Measurements from ENCODE around the gene KCNQ5.
"Not testable (repeated sequence)": the region's sequence is repeated elsewhere in the genome, so short reads cannot be mapped to it uniquely, and the experiment has no call there.

KCNQ5 gene

DNA sequence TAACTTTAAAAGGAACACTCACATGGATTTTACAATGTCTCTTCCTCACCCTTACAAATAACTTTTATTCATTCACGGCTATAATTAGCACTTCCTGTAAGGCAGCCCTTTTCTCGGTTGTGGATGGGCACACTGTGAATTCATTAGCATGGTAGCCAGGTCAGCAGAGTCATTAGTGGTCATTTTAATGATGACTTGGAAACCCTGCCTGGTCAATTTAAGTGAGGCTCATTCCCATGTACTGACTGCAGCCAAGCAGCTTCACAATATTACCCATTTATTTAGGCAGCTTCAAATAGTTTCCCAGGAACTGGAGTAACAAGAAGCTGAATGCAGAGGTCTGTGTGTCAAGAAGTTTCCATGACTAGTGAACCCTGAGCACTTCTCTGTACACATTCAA lies 354.6 kb downstream of the KCNQ5 start:
- H3K9me3 ChIP-seq (ENCODE audit: low read length): no peaks in the 10 kb centered on the region
- peaks cover 23% of the 10 kb centered on the region for H3K4me1 ChIP-seq (ENCODE audit: insufficient read depth, low read length, severe bottlenecking)
- H3K9me2 ChIP-seq (ENCODE audit: low read depth, low read length): no peaks in the 10 kb centered on the region
- H3K27me3 ChIP-seq (ENCODE audit: insufficient read depth, low read length): no peaks in the 10 kb centered on the region
- no peak for TF ChIP-seq EZH2 (IDR thresholded peaks at IDR 0.05; ENCODE audit: borderline replicate concordance, low read length)
- TF ChIP-seq, protein P1, sequence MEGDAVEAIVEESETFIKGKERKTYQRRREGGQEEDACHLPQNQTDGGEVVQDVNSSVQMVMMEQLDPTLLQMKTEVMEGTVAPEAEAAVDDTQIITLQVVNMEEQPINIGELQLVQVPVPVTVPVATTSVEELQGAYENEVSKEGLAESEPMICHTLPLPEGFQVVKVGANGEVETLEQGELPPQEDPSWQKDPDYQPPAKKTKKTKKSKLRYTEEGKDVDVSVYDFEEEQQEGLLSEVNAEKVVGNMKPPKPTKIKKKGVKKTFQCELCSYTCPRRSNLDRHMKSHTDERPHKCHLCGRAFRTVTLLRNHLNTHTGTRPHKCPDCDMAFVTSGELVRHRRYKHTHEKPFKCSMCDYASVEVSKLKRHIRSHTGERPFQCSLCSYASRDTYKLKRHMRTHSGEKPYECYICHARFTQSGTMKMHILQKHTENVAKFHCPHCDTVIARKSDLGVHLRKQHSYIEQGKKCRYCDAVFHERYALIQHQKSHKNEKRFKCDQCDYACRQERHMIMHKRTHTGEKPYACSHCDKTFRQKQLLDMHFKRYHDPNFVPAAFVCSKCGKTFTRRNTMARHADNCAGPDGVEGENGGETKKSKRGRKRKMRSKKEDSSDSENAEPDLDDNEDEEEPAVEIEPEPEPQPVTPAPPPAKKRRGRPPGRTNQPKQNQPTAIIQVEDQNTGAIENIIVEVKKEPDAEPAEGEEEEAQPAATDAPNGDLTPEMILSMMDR (IDR thresholded peaks at IDR 0.05; ENCODE audit: low read length): no peak
- H4K20me1 ChIP-seq (ENCODE audit: insufficient read depth, low read length): no peaks in the 10 kb centered on the region
- H3K27ac ChIP-seq (ENCODE audit: low read depth, low read length, poor library complexity, severe bottlenecking): peak overlapping the region; percentile 11
- H3K4me3 ChIP-seq (ENCODE audit: low read depth, low read length, poor library complexity, severe bottlenecking): no peak overlapping the region
- H2AFZ ChIP-seq (ENCODE audit: low read length): no peak overlapping the region
- no peak overlapping the region for H3K9ac ChIP-seq (ENCODE audit: low read length)
- no peak overlapping the region for H3K4me2 ChIP-seq (ENCODE audit: low read length)
- no peaks in the 10 kb centered on the region for H3K79me2 ChIP-seq (ENCODE audit: insufficient read depth, low read length)
- H3K36me3 ChIP-seq (ENCODE audit: insufficient read depth, low read length): no peaks in the 10 kb centered on the region
- no peaks in the 10 kb centered on the region for H3F3A ChIP-seq (ENCODE audit: insufficient read depth, low read length)

DNA sequence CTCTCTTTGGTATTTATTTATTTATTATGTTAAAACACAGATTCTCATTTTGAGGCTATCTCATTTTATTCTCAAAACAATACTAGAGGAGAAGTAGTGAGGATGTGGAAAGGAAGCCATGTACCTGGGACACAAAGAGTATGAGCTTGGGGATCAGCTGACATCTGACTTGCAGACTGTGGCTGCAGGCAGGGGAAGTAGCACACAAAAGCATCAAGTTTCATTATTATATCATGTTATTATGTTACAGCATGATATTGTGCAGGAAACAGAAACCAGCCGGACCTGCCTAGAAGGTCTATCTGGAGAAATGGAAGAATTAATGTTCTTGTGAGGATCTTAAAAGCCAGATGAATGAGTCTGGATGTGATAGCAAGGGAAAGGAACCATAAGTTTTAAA lies 355.2 kb downstream of the KCNQ5 start:
- Histone ChIP-seq H4K20me1 (ENCODE audit: insufficient read depth, low read length) (no peaks in the 10 kb centered on the region), H3K4me1 (ENCODE audit: insufficient read depth, low read length, severe bottlenecking) (peaks cover 23% of the 10 kb centered on the region), H3K27ac (ENCODE audit: low read depth, low read length, poor library complexity, severe bottlenecking) (peak overlapping the region; percentile 11), H3K27me3 (ENCODE audit: insufficient read depth, low read length) (no peaks in the 10 kb centered on the region), H3K9me3 (ENCODE audit: low read length) (no peaks in the 10 kb centered on the region), H3K9me2 (ENCODE audit: low read depth, low read length) (no peaks in the 10 kb centered on the region), H3K4me3 (ENCODE audit: low read depth, low read length, poor library complexity, severe bottlenecking) (no peak overlapping the region), H3K36me3 (ENCODE audit: insufficient read depth, low read length) (no peaks in the 10 kb centered on the region), H3F3A (ENCODE audit: insufficient read depth, low read length) (no peaks in the 10 kb centered on the region), H3K79me2 (ENCODE audit: insufficient read depth, low read length) (no peaks in the 10 kb centered on the region), H3K9ac (ENCODE audit: low read length) (no peak overlapping the region), H2AFZ (ENCODE audit: low read length) (no peak overlapping the region), H3K4me2 (ENCODE audit: low read length) (no peak overlapping the region)
- TF ChIP-seq, protein P1 (IDR thresholded peaks at IDR 0.05; ENCODE audit: low read length): no peak
- no peak for TF ChIP-seq EZH2 (IDR thresholded peaks at IDR 0.05; ENCODE audit: borderline replicate concordance, low read length)

DNA sequence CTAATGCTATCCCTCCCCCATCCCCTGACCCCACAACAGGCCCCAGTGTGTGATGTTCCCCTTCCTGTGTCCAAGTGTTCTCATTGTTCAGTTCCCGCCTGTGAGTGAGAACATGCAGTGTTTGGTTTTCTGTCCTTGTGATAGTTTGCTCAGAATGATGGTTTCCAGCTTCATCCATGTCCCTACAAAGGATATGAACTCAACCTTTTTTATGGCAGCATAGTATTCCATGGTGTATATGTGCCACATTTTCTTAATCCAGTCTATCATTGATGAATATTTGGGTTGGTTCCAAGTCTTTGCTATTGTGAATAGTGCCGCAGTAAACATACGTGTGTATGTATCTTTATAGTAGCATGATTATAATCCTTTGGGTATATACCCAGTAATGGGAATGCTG lies 356.9 kb downstream of the KCNQ5 start:
- H3K27me3 ChIP-seq (ENCODE audit: insufficient read depth, low read length); H3K9me3 ChIP-seq (ENCODE audit: low read length); H3K4me3 ChIP-seq (ENCODE audit: low read depth, low read length, poor library complexity, severe bottlenecking); H3F3A ChIP-seq (ENCODE audit: insufficient read depth, low read length); H3K79me2 ChIP-seq (ENCODE audit: insufficient read depth, low read length); H2AFZ ChIP-seq (ENCODE audit: low read length); H3K4me2 ChIP-seq (ENCODE audit: low read length); H4K20me1 ChIP-seq (ENCODE audit: insufficient read depth, low read length); H3K9ac ChIP-seq (ENCODE audit: low read length); H3K36me3 ChIP-seq (ENCODE audit: insufficient read depth, low read length); H3K9me2 ChIP-seq (ENCODE audit: low read depth, low read length); H3K27ac ChIP-seq (ENCODE audit: low read depth, low read length, poor library complexity, severe bottlenecking): not testable (repeated sequence)
- H3K4me1 ChIP-seq (ENCODE audit: insufficient read depth, low read length, severe bottlenecking): peaks cover 23% of the 10 kb centered on the region

DNA sequence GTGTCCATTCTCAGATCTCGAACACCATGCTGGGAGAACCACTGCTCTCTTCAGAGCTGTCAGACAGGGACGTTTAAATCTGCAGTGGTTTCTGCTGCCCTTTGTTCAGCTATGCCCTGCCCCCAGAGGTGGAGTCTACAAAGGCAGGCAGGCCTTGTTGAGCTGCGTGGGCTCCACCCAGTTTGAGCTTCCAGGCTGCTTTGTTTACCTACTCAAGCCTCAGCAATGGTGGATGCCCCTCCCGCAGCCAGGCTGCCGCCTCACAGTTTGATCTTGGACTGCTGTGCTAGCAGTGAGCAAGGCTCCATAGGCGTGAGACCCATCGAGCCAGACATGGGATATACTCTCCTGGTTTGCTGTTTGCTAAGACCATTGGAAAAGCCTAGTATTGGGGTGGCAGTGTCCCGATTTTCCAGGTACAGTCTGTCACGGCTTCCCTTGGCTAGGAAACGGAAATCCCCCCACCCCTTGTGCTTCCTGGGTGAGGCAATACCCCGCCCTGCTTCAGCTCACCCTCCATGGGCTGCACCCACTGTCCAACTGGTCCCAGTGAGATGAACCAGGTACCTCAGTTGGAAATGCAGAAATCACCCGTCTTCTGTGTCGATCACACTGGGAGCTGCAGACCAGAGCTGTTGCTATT lies 362.4 kb downstream of the KCNQ5 start:
- H3K36me3 ChIP-seq (ENCODE audit: insufficient read depth, low read length): not testable (repeated sequence)

More for the DNA sequence above, 362.4 kb downstream of the KCNQ5 start:
- H2AFZ ChIP-seq (ENCODE audit: low read length); H3K4me1 ChIP-seq (ENCODE audit: insufficient read depth, low read length, severe bottlenecking); H3K4me2 ChIP-seq (ENCODE audit: low read length); H3K79me2 ChIP-seq (ENCODE audit: insufficient read depth, low read length); H3K9ac ChIP-seq (ENCODE audit: low read length); H3K27ac ChIP-seq (ENCODE audit: low read depth, low read length, poor library complexity, severe bottlenecking); H3K9me3 ChIP-seq (ENCODE audit: low read length); H3K9me2 ChIP-seq (ENCODE audit: low read depth, low read length); H3K27me3 ChIP-seq (ENCODE audit: insufficient read depth, low read length); H3F3A ChIP-seq (ENCODE audit: insufficient read depth, low read length); H3K4me3 ChIP-seq (ENCODE audit: low read depth, low read length, poor library complexity, severe bottlenecking); H4K20me1 ChIP-seq (ENCODE audit: insufficient read depth, low read length): not testable (repeated sequence)
